HG03558 (cell line): ENCODE results near the gene PLEKHJ1.

Source experiments
- ATAC-seq: cut with Tn5 transposase; IDR thresholded peaks from one replicate; pipeline ENCODE4 v1.9.1; 2021; ENCODE audit warnings: moderate number of reproducible peaks; ENCODE audit not compliant: unreplicated experiment; ENCODE audit errors: extremely low read depth

PLEKHJ1 gene

GRCh38 chr19:2226051-2226839, 9.9 kb downstream of the PLEKHJ1 start:
- no peak for ATAC-seq

GRCh38 chr19:2225415-2226050, 10.6 kb downstream of the PLEKHJ1 start:
- no peak for ATAC-seq

- no peak for ATAC-seq
These were observed 11.3 kb downstream of the PLEKHJ1 start for GRCh38 chr19:2224754-2225349.

GRCh38 chr19:2223959-2224358, 12.2 kb downstream of the PLEKHJ1 start:
- no peak for ATAC-seq

DNA sequence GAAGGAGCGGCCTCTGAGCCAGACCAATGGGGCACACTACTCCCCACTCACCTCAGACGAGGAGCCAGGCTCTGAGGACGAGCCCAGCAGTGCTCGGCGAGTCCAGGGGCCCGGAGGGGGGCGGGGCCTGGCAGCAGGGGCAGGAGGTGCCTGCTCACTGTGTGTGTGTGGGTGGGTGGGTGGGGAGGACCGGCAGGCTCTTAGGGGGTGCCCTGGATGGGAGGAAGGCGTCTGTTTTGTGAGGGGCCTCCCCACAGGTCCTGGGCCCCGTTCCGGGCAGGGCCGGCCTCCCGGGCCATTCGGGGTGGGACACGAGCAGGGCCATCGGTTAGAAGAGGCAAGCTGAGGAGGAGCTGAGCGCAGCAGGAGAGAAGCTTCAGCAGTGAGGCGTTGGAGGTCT, 12.7 kb downstream of the PLEKHJ1 start:
- ATAC-seq, result no peak

DNA sequence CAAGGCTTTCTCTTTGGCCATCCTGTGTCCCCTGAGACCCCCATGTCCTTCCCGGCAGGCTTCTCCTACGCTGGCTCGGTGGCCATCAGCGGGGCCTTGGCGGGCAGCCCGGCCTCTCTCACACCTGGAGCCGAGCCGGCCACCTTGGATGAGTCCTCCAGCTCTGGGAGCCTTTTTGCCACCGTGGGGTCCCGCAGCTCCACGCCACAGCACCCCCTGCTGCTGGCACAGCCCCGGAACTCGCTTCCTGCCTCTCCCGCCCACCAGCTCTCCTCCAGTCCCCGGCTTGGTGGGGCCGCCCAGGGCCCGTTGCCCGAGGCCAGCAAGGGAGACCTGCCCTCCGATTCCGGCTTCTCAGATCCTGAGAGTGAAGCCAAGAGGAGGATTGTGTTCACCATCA, 14.2 kb downstream of the PLEKHJ1 start:
- ATAC-seq, result no peak

DNA sequence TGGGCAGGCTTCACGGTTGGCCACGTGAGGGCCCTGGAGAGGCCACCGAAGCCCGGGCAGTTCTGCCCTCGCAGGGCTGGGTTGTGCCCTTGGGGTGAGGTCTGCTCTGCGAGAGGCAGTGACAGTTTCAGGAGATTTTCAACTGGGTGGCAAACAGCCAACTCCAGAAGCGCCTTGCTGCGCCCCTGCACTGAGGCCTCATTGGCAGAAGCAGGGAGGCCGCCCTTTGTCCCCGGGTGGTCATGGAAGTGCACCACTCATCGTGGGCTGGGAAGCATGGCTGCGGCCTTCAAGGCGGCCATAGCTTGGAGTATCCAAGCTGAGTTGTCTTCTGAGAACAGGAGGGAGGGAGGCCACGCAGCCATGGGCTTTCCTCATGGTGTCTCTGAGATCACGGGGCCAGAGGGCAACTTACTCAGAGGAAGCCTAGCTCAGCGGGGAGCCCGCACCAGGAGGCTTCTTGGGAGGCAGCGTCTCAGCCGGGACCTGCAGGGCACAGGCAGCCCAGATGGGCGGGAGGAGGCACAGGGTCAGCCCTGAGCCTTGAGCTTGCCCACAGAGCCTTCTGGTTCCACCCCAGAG, 14.8 kb downstream of the PLEKHJ1 start:
- ATAC-seq, result no peak

- no peak for ATAC-seq
These were observed 16.4 kb downstream of the PLEKHJ1 start for GRCh38 chr19:2219726-2220125.

DNA sequence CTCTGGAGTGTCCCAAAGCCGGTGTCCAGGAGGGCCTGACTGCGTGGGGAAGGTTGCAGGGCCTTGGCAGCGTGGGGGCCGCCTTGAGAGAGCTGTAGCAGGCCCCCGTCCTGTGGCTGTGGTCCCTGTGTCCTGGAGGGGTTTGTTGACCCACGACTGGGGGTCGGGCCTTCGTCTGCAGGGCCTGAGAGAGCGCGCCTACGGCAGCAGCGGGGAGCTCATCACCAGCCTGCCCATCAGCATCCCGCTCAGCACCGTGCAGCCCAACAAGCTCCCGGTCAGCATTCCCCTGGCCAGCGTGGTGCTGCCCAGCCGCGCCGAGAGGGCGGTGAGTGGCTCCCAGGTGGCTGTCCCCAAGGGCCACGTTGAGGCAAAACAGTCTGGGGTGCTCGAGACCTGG, 18.5 kb downstream of the PLEKHJ1 start:
- no peak for ATAC-seq

GRCh38 chr19:2216361-2217225, 19.5 kb downstream of the PLEKHJ1 start:
- ATAC-seq, result no peak

- no peak for ATAC-seq
These were observed 20.8 kb downstream of the PLEKHJ1 start for GRCh38 chr19:2215281-2215751.

DNA sequence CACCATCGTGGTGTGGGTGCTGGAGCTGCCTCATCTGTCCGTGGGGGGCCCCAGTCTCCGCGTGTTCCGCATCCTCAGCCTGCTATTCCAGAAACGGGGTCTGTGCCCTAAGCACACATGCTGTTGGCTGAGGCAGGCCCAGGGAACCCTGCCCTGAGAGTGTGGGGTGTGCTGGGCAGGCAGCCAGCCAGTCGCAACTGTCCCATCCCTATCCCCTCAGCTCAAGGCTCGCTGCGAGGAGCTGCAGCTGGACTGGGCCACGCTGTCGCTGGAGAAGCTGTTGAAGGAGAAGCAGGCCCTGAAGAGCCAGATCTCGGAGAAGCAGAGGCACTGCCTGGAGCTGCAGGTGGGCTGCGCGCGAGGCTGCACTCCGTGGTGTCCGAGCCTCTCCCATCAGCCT, 21.9 kb downstream of the PLEKHJ1 start:
- ATAC-seq, result no peak

- no peak for ATAC-seq
These were observed 22.3 kb downstream of the PLEKHJ1 start for GRCh38 chr19:2213799-2214198.

DNA sequence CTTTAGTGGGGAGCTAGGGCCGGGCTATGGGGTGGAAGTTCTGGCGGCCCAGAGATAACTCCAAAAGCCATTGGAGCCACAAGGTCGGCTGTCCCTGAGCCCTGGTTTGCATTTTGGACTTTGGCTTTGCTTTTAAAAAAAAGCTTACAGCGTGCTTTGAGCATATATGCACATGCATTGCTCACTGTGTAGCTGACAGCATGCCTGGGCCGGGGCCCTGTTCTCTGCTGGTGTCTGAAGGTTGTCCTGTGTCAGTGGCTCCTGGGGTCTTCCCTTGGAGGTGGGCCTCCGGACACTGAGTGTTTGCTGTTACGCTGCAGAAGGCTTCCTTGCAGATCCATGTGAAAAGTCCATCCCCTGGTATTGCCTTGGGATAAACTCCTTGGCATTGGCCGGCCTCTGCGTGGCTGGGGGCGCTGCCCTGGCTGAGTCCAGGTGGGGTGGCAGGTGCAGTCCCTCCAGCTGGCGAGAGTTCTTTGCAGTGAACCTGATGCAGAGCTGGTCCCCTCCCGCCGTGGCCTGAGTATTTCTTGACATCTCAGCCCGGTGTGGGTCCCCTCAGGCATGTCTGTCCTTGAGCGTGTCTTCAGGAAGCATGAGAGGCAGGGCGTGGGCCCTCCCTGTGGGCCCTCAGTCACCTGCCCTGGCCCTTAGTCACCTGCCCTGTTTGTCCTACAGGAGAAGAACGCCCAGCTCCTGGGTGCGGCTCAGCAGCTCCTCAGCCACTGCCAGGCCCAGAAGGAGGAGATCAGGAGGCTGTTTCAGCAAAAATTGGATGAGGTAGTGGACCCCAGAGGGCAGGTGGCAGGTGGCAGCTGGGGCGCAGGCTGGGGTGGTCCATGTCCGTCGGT, 23.0 kb downstream of the PLEKHJ1 start:
- no peak for ATAC-seq

- ATAC-seq, result no peak
These were observed 25.0 kb downstream of the PLEKHJ1 start for GRCh38 chr19:2210987-2211740.

DNA sequence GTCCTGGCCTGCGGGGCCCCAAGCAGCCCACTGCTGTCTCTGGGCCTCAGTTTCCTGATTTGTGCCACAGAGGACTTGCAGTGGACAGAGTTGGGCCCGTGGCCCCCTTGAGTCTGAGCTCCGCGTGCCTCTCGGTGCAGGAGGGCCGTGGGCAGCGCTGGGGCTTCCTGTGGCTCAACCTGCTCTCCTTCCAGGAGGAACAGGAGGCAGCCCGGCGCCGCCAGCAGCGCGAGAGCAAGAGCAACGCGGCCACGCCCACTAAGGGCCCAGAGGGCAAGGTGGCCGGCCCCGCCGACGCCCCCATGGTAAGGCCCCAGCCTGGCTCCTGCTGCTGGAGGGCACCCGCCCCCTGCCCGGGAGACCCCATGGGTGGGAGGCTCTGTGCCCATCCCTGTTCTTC, 25.9 kb downstream of the PLEKHJ1 start:
- ATAC-seq, result no peak

DNA sequence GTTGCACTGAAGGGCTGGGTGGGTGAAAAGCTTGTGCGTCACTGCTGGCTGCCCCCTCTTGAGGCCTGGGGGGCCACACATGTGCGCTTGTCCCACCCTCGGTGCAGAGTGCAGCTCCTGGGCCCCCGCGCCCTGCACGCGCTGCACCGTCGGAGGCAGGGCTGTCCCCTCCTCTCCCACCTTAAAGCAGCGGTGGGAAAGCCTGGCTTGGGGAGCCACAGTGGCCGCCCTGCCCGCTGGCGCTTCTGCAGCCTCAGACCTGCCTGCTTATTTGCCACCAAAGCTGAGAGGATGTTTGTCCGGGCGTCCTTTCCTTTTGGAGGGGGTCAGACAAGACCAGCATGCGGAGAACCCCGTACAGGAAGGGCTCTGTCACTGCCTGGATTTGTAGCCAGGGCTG, 26.7 kb downstream of the PLEKHJ1 start:
- ATAC-seq, result no peak

GRCh38 chr19:2208975-2209374, 27.2 kb downstream of the PLEKHJ1 start:
- ATAC-seq, result no peak
